A549 treated with AZD9567 at 1 μM for 4 hours (cell line): Measurements from ENCODE around the gene ZNF547. TPM values are rescaled to one million over a fixed set of nuclear protein-coding genes. Genes with fewer than 3 reads are reported as not detected.

Experiments used
- total RNA-seq: library from RNA; stranded (reverse); fragments of 200-300 nt; extraction: Qiagen RNA extraction; gene quantifications from 5 replicates; pipeline ENCODE4 v1.2.3, GENCODE V29; 2022; ENCODE audit not compliant: insufficient read depth

ZNF547 gene
- total RNA-seq, result 0.78 to 1.6 TPM (median 1.3 TPM) in 5 replicates

GRCh38 chr19:57362997-57363687 lies at the start of gene ZNF547, which contains the start of gene TRAPPC2B:
Gene ZNF547 (plus strand): TSS chr19:57363551. CDS start chr19:57368556, 5,005 bp downstream.
Gene TRAPPC2B (plus strand): TSS chr19:57363551. CDS start chr19:57364834, 1,283 bp downstream.

GRCh38 chr19:57320180-57321084 lies 42.9 kb upstream of the ZNF547 start, which contains the start of gene ZNF543:
Gene ZNF543 (plus strand): TSS chr19:57320472. CDS start chr19:57320854, 382 bp downstream.

DNA sequence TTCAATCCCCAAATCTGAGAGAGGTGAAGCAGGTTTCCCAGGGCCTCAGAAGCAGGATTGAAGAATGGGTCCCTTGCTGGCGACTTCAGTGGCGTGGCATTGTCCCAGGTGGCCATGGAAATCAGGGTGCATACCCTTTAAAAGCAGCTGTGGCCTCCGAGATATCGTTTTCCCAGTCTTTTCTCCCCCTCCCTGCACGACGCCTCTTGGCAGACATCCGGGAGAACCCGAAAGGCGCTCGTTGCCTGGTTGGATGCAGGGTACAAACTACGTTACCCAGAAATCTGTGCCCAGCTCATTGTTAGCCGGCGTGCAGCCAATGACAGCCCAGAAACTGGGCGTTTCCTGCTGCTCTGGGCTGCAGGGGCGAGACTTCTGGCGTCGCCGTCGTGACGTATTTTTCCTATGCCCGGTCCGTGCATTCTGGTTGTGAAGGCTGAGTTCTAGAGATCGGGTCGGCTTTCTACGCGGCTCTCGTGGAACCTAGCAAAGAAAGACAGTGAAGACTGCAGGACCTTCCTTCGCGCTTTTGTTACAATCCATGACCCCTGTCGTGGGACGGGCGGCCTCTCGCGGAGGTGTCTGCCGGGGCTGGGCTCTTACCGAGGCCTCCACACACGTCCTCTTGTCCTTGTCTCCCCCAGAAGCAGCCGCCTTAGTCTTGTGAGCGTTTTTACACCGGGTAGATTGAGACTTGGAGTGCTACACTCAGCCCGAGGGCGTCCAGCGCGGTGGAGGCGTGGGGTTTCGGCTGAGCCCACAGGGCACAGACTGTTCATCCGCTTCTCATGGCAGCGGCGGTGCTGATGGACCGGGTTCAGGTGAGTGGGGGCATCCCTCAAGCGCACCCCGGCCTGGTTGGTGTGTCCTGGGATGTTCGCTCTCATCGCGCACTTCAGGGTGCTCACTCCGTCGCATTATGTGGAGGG lies 12.2 kb upstream of the ZNF547 start, which contains the start of gene ZNF304:
TSS of gene ZNF304 (plus strand) at position 395 of the 929 bp plus-strand sequence. CDS start at position 789, 394 bp downstream.

GRCh38 chr19:57389730-57390598 lies 26.6 kb downstream of the ZNF547 start, which contains the start of gene ZNF548:
Gene ZNF548 (plus strand): TSS chr19:57389854. CDS start chr19:57390100, 246 bp downstream.

GRCh38 chr19:57410877-57411671 lies 47.7 kb downstream of the ZNF547 start, which contains the start of gene ZNF17:
Gene ZNF17 (plus strand): TSS chr19:57411161. CDS start chr19:57413616, 2,455 bp downstream.

Other genes with a start within 250 kb of the ZNF547 start
- not detected in 5 replicates for gene USP29, start 243.6 kb upstream of the ZNF547 start, total RNA-seq
- gene ZIM3, start 218.3 kb upstream of the ZNF547 start, total RNA-seq, result not detected in 5 replicates
- not detected in 5 replicates for gene DUXA, start 196.1 kb upstream of the ZNF547 start, total RNA-seq
- gene ZNF264, start 172.1 kb upstream of the ZNF547 start, total RNA-seq, result 5.1 to 8.8 TPM (median 8.6 TPM) in 5 replicates
- 0.38 to 0.59 TPM (median 0.51 TPM) in 4 of 5 replicates, not detected in the other for gene AURKC, start 132.5 kb upstream of the ZNF547 start, total RNA-seq
- 1.1 to 2.3 TPM (median 1.7 TPM) in 5 replicates for gene ZNF805, start 122.9 kb upstream of the ZNF547 start, total RNA-seq
- 0.86 to 1.2 TPM (median 0.91 TPM) in 4 of 5 replicates, not detected in the other for gene ZNF460, start 83.1 kb upstream of the ZNF547 start, total RNA-seq
- 1.1 to 3.1 TPM (median 1.3 TPM) in 5 replicates for gene ZNF543, start 43.1 kb upstream of the ZNF547 start, total RNA-seq
- 2.0 to 2.4 TPM (median 2.1 TPM) in 5 replicates for gene ZNF304, start 12.3 kb upstream of the ZNF547 start, total RNA-seq
- gene TRAPPC2B, start within 50 bp of the ZNF547 start, total RNA-seq, result 12.8 to 16.1 TPM (median 13.3 TPM) in 5 replicates
- gene ZNF548, start 26.3 kb downstream of the ZNF547 start, total RNA-seq, result 2.6 to 6.0 TPM (median 3.2 TPM) in 5 replicates
- gene ZNF17, start 47.6 kb downstream of the ZNF547 start, total RNA-seq, result 4.7 to 5.9 TPM (median 5.1 TPM) in 5 replicates
- 17.7 to 33.9 TPM (median 18.6 TPM) in 5 replicates for gene ZNF749, start 71.8 kb downstream of the ZNF547 start, total RNA-seq
- gene VN1R1, start 93.6 kb downstream of the ZNF547 start, total RNA-seq, result 0.05 to 0.10 TPM (median 0.06 TPM) in 3 of 5 replicates, not detected in the others
- gene ZNF772, start 114.0 kb downstream of the ZNF547 start, total RNA-seq, result 1.1 to 1.5 TPM (median 1.2 TPM) in 5 replicates
- gene ZNF419, start 124.2 kb downstream of the ZNF547 start, total RNA-seq, result 6.6 to 7.2 TPM (median 6.8 TPM) in 5 replicates
- 4.6 to 11.1 TPM (median 5.6 TPM) in 5 replicates for gene ZNF773, start 136.4 kb downstream of the ZNF547 start, total RNA-seq
- 1.5 to 3.6 TPM (median 1.6 TPM) in 5 replicates for gene ZNF549, start 163.8 kb downstream of the ZNF547 start, total RNA-seq
- 3.2 to 4.8 TPM (median 4.3 TPM) in 5 replicates for gene ZNF550, start 196.3 kb downstream of the ZNF547 start, total RNA-seq
- gene ZNF416, start 215.4 kb downstream of the ZNF547 start, total RNA-seq, result 3.4 to 4.6 TPM (median 4.2 TPM) in 5 replicates
- gene ZIK1, start 220.6 kb downstream of the ZNF547 start, total RNA-seq, result 0.18 TPM in 1 of 5 replicates, not detected in the others
- gene ZNF530, start 236.3 kb downstream of the ZNF547 start, total RNA-seq, result 3.9 to 6.5 TPM (median 4.6 TPM) in 5 replicates